Fibroblast of mammary gland (primary cell): Measurements from ENCODE around the gene UCP1.

Experiments used
- DNase-seq: peaks from one replicate; pipeline ENCODE4 v3.0.0-alpha.2; 2010; ENCODE audit warnings: low read depth
- H3K4me3 ChIP-seq: 2 replicates; pipeline ENCODE4 v1.5.1; 2011; ENCODE audit warnings: low read depth, mild to moderate bottlenecking, low read length, moderate library complexity; ENCODE audit not compliant: control insufficient read depth
- CTCF ChIP-seq: conservative IDR thresholded peaks from 2 replicates; pipeline ENCODE4 v1.5.1; 2011; ENCODE audit warnings: low read depth, low read length, inconsistent platforms; ENCODE audit not compliant: control insufficient read depth, insufficient read depth

Gene UCP1

GRCh38 chr4:140568507-140569306, at the start of gene UCP1:
TSS of gene UCP1 (minus strand) at chr4:140568961. CDS start at chr4:140568729, 232 bp downstream.
- DNase-seq: no peak
- TF ChIP-seq CTCF: no peak
- peak within 1 kb of the TSS; percentile 27 for H3K4me3 ChIP-seq

- no peak for DNase-seq
- no peak overlapping the region for H3K4me3 ChIP-seq
- TF ChIP-seq CTCF: no peak
Observed at GRCh38 chr4:140617499-140618248, 48.9 kb upstream of the UCP1 start.

- DNase-seq: no peak
- no peak overlapping the region for H3K4me3 ChIP-seq
- TF ChIP-seq CTCF: no peak
Observed at GRCh38 chr4:140615451-140615850, 46.7 kb upstream of the UCP1 start.

- no peak for DNase-seq
- no peak for TF ChIP-seq CTCF
- H3K4me3 ChIP-seq: no peak overlapping the region
Observed at GRCh38 chr4:140612357-140612756, 43.6 kb upstream of the UCP1 start.

- no peak overlapping the region for H3K4me3 ChIP-seq
- no peak for TF ChIP-seq CTCF
- peak; percentile 6 for DNase-seq
Observed at GRCh38 chr4:140611854-140612253, 43.1 kb upstream of the UCP1 start.

GRCh38 chr4:140609548-140610425, 41.0 kb upstream of the UCP1 start:
- DNase-seq: peak; percentile 55
- TF ChIP-seq CTCF: peak; percentile 53
- no peak overlapping the region for H3K4me3 ChIP-seq
